ENCODE results near the gene CTCFL.

Gene CTCFL

DNA sequence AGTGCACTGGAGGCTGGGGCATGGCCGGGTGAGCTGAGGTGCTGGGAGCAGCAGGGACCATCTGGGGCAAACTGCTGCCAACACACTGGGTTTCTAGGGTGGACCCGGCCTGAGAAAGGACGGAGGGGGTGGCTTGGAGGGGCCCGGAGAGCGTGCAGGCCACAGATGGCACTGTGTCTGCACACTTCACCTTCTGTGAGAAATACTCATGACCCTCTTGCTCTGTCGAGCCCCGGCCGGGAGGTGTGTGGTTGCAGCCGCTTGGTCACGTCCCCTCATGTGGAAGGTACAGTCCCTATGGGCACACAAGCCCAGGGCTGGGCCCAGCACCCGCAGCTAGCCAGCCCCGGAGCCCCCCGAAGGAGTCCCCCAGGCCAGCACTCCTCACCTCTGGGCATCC is 74.0 kb downstream of the CTCFL start:
- no peak overlapping the region for H3K4me3 ChIP-seq
- no peak for DNase-seq (ENCODE audit: low spot score)
- H3K27ac ChIP-seq = peak overlapping the region in 1 of 2 donors; percentile 22
- TF ChIP-seq, protein P1, sequence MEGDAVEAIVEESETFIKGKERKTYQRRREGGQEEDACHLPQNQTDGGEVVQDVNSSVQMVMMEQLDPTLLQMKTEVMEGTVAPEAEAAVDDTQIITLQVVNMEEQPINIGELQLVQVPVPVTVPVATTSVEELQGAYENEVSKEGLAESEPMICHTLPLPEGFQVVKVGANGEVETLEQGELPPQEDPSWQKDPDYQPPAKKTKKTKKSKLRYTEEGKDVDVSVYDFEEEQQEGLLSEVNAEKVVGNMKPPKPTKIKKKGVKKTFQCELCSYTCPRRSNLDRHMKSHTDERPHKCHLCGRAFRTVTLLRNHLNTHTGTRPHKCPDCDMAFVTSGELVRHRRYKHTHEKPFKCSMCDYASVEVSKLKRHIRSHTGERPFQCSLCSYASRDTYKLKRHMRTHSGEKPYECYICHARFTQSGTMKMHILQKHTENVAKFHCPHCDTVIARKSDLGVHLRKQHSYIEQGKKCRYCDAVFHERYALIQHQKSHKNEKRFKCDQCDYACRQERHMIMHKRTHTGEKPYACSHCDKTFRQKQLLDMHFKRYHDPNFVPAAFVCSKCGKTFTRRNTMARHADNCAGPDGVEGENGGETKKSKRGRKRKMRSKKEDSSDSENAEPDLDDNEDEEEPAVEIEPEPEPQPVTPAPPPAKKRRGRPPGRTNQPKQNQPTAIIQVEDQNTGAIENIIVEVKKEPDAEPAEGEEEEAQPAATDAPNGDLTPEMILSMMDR (IDR thresholded peaks at IDR 0.05) = no peak

DNA sequence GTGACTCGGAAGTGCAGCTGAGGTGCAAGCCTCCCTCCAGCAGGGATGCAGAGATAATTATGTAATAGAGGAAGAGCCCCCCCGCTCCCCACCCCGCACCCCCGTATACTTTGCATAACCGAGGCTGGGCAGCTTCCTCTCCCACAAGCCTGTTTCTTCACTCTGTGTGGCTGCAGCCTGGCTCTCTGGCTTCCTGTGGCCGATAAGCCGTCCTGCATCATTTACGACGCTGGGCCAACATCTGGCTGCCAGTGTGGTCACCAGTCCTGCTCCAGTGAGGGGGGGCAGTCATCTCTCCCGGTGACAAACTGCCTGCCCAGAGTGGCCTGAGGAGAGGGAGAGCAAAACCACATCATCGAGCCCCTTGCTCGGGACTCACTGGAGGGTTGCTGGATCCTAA is 74.5 kb downstream of the CTCFL start:
- Histone ChIP-seq H3K27ac (peak overlapping the region in 1 of 2 donors; percentile 22), H3K4me3 (no peak overlapping the region)
- DNase-seq (ENCODE audit: low spot score) = peak; percentile 82
- TF ChIP-seq, protein P1 (IDR thresholded peaks at IDR 0.05) = no peak

GRCh38 chr20:57449398-57450354 is 75.3 kb downstream of the CTCFL start:
- Histone ChIP-seq H3K4me3 (no peak overlapping the region), H3K27ac (no peak overlapping the region)
- DNase-seq (ENCODE audit: low spot score) = no peak
- TF ChIP-seq, protein P1 (IDR thresholded peaks at IDR 0.05) = no peak

GRCh38 chr20:57448764-57449354 is 76.1 kb downstream of the CTCFL start:
- no peak overlapping the region for H3K27ac ChIP-seq
- no peak for DNase-seq (ENCODE audit: low spot score)
- TF ChIP-seq, protein P1 (IDR thresholded peaks at IDR 0.05) = no peak
- H3K4me3 ChIP-seq = no peak overlapping the region
